D341Med (cell line): ENCODE measurements around the gene CPSF6.
"Not testable (repeated sequence)": the region's sequence is repeated elsewhere in the genome, so short reads cannot be mapped to it uniquely, and the experiment has no call there.

Source experiments
- DNase-seq: peaks from one replicate; pipeline ENCODE4 v3.0.0; 2012; ENCODE audit warnings: low spot score

The CPSF6 gene, protein sequence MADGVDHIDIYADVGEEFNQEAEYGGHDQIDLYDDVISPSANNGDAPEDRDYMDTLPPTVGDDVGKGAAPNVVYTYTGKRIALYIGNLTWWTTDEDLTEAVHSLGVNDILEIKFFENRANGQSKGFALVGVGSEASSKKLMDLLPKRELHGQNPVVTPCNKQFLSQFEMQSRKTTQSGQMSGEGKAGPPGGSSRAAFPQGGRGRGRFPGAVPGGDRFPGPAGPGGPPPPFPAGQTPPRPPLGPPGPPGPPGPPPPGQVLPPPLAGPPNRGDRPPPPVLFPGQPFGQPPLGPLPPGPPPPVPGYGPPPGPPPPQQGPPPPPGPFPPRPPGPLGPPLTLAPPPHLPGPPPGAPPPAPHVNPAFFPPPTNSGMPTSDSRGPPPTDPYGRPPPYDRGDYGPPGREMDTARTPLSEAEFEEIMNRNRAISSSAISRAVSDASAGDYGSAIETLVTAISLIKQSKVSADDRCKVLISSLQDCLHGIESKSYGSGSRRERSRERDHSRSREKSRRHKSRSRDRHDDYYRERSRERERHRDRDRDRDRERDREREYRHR

DNA sequence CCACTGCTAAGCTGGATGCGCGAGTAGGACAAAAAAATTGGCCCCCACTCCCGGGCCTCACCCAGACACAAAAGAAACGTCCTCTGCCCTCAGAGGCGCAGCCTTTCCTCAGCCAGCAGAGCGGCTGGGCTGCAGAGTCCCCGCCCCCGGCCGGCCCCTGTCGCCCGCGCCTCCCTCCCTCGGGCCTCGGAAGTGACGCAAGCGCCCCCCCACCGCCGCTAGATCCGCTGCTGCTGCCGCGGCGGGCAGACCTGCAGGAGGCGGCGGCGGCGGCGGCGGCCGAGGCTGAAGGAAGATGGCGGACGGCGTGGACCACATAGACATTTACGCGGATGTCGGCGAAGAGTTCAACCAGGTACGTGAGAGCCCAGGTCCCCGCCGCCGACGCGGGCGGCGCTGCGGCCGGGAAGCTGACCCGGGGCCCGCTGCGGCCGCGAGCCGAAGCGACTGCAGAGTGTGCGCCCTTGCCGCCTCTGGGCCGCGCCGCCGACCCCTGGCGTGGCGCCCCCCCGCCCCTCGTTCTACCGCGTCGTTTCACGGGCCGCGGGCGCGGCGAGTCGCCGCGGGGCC lies at the start of gene CPSF6:
Gene CPSF6 (plus strand): TSS at position 218 of the 570 bp plus-strand sequence. CDS start 78 bp downstream, at position 296.
- peak; percentile 96 for DNase-seq

GRCh38 chr12:69196302-69197288 lies 42.8 kb upstream of the CPSF6 start:
- no peak for DNase-seq

- DNase-seq = not testable (repeated sequence)
These were observed 39.4 kb upstream of the CPSF6 start for GRCh38 chr12:69199976-69200375.

- no peak for DNase-seq
These were observed 35.2 kb upstream of the CPSF6 start for GRCh38 chr12:69204191-69204590.

GRCh38 chr12:69210661-69211060 lies 28.7 kb upstream of the CPSF6 start:
- no peak for DNase-seq

GRCh38 chr12:69211160-69211559 lies 28.2 kb upstream of the CPSF6 start:
- no peak for DNase-seq

- DNase-seq = no peak
These were observed 25.2 kb upstream of the CPSF6 start for GRCh38 chr12:69214169-69214568.

- no peak for DNase-seq
These were observed 14.0 kb upstream of the CPSF6 start for GRCh38 chr12:69225251-69225910.

GRCh38 chr12:69231479-69231878 lies 7.9 kb upstream of the CPSF6 start:
- DNase-seq = no peak

- no peak for DNase-seq
These were observed 599 bp upstream of the CPSF6 start for GRCh38 chr12:69238589-69239351.

GRCh38 chr12:69239922-69240630 lies 707 bp downstream of the CPSF6 start:
- DNase-seq = peak; percentile 74

GRCh38 chr12:69240631-69240995 lies 1.2 kb downstream of the CPSF6 start:
- no peak for DNase-seq

GRCh38 chr12:69241438-69242092 lies 2.2 kb downstream of the CPSF6 start:
- DNase-seq = no peak

- no peak for DNase-seq
These were observed 4.0 kb downstream of the CPSF6 start for GRCh38 chr12:69243099-69244084.

DNA sequence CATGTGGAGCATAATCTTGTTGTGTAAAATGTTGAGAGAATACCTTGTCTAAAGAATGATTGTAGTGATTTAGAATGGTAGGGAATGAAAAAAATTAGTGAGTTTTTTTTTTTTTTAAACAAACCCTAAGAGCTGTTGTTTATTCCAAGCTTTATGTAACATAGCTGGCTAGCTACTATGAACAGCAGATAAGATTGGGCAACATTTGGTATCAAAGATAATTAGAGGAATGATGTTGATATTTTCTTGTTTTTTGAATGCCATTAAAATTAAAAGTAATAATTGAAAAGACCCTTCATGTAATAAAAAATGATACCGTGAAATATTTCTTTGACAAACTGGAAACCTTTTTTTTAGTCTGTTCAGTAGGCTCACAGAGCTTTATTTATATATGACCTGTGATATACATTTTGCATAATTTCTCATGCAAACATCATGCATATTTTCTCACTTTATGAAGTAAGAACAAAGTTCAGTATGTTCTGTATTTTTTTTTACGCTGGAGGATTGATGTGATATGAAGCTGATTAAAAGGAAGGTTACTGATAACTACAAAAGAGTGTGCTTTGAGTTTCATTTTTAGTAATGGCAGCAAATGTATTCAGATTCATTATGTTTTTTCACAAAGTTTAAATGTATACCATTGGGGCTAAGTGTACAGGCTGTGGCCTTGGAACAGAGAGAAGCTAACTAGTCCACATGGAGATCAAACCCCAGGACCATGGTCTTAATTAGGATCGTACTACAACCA lies 8.1 kb downstream of the CPSF6 start:
- DNase-seq = no peak

DNA sequence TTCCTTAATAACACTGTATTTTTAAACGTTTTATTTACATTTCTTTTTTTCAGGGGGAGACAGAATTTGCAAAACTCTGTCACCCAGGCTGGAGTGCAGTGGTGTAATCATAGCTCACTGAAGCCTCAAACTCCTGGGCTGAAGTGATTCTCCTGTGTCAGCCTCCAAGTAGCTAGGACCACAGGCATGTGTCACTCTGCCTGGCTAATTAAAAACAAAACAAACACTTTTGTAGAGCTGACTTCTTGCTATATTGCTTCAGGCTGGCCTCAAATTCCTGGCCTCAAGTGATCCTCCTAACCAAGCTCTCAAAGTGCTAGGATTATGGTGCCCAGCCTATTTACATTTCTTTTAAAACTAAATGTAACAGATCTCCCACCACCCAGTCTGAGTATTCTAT lies 12.7 kb downstream of the CPSF6 start:
- DNase-seq = no peak

- DNase-seq = peak; percentile 31
These were observed 14.7 kb downstream of the CPSF6 start for GRCh38 chr12:69254046-69254445.

DNA sequence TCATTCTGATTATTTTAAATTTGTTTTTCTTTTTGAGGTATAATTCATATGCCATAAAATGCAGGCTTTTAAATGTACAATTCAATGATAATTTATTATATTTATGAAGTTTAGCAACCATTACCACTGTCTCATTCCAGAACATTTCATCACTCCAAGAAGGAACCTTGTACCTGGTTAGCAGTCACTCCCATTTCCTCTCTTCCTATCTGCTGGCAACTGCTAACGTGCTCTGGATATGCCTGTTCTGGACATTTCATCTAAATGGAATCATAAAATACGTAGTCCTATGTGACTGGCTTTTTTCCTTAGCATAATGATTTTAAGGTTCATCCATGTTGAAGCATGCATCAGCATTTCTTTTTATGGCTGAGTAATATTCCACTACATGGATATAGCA lies 15.5 kb downstream of the CPSF6 start:
- no peak for DNase-seq
